Lung (tissue), 12 donors: ENCODE results near the gene EBF3. TPM values are rescaled to one million over a fixed set of nuclear protein-coding genes. Genes with fewer than 3 reads are reported as not detected.

Experiments
- ATAC-seq: fragments of 200-7000 bp; cut with Tn5 transposase; one replicate; pipeline ENCODE4 v1.9.1; 2020; ENCODE audit warnings: moderate number of reproducible peaks; ENCODE audit not compliant: insufficient read depth, low FRiP score
- DNase-seq, 3 donors: peaks; one replicate each; pipeline ENCODE4 v3.0.0-alpha.2; 2013 to 2017
- H3K27ac ChIP-seq, 2 donors: one replicate each; pipeline ENCODE4 v1.5.1; 2013; ENCODE audit warnings: mild to moderate bottlenecking in 2 of 2, moderate library complexity in 2 of 2, control low read depth in 1 of 2, inconsistent platforms in 1 of 2, low read depth in 1 of 2, low read length in 1 of 2
- H3K27me3 ChIP-seq, 3 donors: one replicate each; pipeline ENCODE4 v1.5.1; 2013; ENCODE audit warnings: low read length in 2 of 3; ENCODE audit not compliant: control insufficient read depth in 3 of 3, insufficient read depth in 3 of 3
- H3K36me3 ChIP-seq, 4 donors: one replicate each; pipeline ENCODE4 v1.5.1; 2013; ENCODE audit warnings: low read length in 4 of 4, mild to moderate bottlenecking in 1 of 4, moderate library complexity in 1 of 4; ENCODE audit not compliant: control insufficient read depth in 4 of 4, insufficient read depth in 4 of 4
- H3K4me1 ChIP-seq, 5 donors: one replicate each; pipeline ENCODE4 v1.5.1; 2013; ENCODE audit warnings: low read length in 5 of 5, mild to moderate bottlenecking in 2 of 5, moderate library complexity in 1 of 5; ENCODE audit not compliant: control insufficient read depth in 5 of 5, insufficient read depth in 5 of 5
- H3K4me3 ChIP-seq: one replicate; pipeline ENCODE4 v1.5.1; 2013; ENCODE audit warnings: mild to moderate bottlenecking, control low read depth, moderate library complexity
- H3K9ac ChIP-seq, 2 donors: one replicate each; pipeline ENCODE4 v1.5.1; 2013; ENCODE audit warnings: low read length in 2 of 2, control low read depth in 1 of 2; ENCODE audit not compliant: insufficient read depth in 1 of 2
- H3K9me3 ChIP-seq, 4 donors: one replicate each; pipeline ENCODE4 v1.5.1; 2013; ENCODE audit warnings: low read length in 3 of 4, mild to moderate bottlenecking in 1 of 4, moderate library complexity in 1 of 4; ENCODE audit not compliant: control insufficient read depth in 4 of 4, insufficient read depth in 3 of 4
- WGBS, 2 donors: extraction: QIAGEN DNeasy Blood & Tissue Kit; methylation state at CpG; one replicate each; pipeline ENCODE4 v1.1.7; 2013; 5-methylcytosine and 5-hydroxymethylcytosine counted together
- polyA plus RNA-seq, 2 donors: library from polyadenylated mRNA; stranded (reverse); fragments of 200-250 nt; gene quantifications; one replicate each; pipeline ENCODE4 v1.2.1, GENCODE V29; 2013
- total RNA-seq, 2 donors: library from RNA; depleted of rRNA in 1 of 2; stranded (reverse); fragments of >200 nt in 1 of 2; gene quantifications; one replicate each; pipeline ENCODE4 v1.2.1, GENCODE V29; 2014 to 2021
- TF ChIP-seq, protein P1 (sequence below): IDR thresholded peaks from 2 replicates; pipeline ENCODE4 v1.5.1; 2012; ENCODE audit warnings: mild to moderate bottlenecking; ENCODE audit errors: control extremely low read depth, extremely low read depth
- donor health status: control.
- donor health status: control.
- donor health status: Bipolar disorder and iron deficiency.
- donor health status: healthy.
- donor health status: DM: yes; HTN: yes; CAD: no.

Gene EBF3
- total and polyA plus RNA-seq, 4 donors = 0.06 to 1.1 (median 0.08) TPM; not detected in 1

DNA sequence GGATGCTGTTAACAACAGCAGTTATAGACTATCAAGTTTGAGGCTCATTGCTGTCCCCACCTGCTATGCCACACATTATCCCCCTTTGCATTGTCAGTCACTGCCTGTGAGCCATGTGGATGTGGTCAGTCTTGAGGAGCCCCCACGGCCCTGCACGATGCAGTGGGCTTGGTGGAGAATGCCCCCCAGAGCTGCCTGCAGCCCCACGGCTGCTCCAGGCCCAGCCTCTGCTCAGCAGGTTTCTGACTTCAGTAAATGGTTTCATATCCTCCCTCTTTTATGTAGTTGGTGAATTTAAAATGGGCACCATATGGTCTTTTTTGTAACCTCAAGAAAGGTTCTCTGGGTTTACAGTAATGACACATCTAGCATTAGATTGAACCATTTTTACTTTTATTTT lies 164.1 kb downstream of the EBF3 start:
- H3K9me3 ChIP-seq = peaks cover 0 to 12% (median 0%) of the 10 kb centered on the region in 4 donors
- peaks cover 0 to 6% (median 0%) of the 10 kb centered on the region in 5 donors for H3K4me1 ChIP-seq
- H3K27me3 ChIP-seq = no peaks in the 10 kb centered on the region
- ATAC-seq (no peak), DNase-seq (no peak)
- 74 to 84% methylated on average over 3 of the region's 3 CpGs for WGBS, 2 donors
- H3K36me3 ChIP-seq = no peaks in the 10 kb centered on the region
- TF ChIP-seq, protein P1, sequence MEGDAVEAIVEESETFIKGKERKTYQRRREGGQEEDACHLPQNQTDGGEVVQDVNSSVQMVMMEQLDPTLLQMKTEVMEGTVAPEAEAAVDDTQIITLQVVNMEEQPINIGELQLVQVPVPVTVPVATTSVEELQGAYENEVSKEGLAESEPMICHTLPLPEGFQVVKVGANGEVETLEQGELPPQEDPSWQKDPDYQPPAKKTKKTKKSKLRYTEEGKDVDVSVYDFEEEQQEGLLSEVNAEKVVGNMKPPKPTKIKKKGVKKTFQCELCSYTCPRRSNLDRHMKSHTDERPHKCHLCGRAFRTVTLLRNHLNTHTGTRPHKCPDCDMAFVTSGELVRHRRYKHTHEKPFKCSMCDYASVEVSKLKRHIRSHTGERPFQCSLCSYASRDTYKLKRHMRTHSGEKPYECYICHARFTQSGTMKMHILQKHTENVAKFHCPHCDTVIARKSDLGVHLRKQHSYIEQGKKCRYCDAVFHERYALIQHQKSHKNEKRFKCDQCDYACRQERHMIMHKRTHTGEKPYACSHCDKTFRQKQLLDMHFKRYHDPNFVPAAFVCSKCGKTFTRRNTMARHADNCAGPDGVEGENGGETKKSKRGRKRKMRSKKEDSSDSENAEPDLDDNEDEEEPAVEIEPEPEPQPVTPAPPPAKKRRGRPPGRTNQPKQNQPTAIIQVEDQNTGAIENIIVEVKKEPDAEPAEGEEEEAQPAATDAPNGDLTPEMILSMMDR = no peak
- no peak overlapping the region for H3K9ac ChIP-seq
- H3K27ac ChIP-seq = no peak overlapping the region
- H3K4me3 ChIP-seq = no peak overlapping the region

DNA sequence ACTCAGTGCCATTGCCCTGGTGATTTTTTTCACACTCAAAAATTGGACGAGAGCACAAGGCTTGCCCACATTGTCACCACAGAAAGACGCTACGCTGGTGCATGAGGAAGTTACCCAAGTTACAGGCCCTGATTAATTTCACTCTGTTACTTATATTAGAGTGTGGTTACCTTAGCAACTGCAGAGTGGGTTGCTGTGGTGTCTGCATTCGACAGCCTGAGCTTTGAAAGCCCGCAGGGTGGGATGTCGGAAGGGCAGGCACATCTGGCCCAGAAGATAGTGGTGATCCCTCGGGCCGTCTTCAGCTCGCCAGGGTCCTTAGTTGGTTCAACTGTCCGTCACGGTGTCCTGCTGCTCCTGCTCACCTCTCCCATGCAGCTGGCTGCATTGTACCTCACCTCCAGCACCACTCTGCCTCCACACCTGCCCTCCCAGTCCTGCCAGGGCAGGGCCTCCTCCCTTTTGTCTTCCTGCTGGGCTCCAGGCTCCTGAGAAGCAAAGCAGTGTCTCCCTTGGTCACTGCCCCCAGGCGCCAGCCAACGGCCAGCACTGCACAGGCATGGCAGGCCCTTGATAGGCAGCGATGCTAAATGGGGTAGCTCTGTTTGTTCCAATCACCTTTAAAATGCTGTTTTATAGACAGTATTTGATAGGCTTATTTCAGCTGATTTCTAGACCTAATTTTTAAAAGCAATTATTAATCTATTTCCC lies 167.2 kb downstream of the EBF3 start:
- Histone ChIP-seq H3K4me1 (peaks cover 0 to 6% (median 0%) of the 10 kb centered on the region in 5 donors), H3K9me3 (peaks cover 0 to 13% (median 0%) of the 10 kb centered on the region in 4 donors), H3K36me3 (no peaks in the 10 kb centered on the region), H3K9ac (no peak overlapping the region), H3K27me3 (no peaks in the 10 kb centered on the region), H3K4me3 (no peak overlapping the region), H3K27ac (no peak overlapping the region)
- DNase-seq (no peak), ATAC-seq (no peak)
- 60 to 65% methylated on average over 14 of the region's 14 CpGs for WGBS, 2 donors
- TF ChIP-seq, protein P1 = no peak

DNA sequence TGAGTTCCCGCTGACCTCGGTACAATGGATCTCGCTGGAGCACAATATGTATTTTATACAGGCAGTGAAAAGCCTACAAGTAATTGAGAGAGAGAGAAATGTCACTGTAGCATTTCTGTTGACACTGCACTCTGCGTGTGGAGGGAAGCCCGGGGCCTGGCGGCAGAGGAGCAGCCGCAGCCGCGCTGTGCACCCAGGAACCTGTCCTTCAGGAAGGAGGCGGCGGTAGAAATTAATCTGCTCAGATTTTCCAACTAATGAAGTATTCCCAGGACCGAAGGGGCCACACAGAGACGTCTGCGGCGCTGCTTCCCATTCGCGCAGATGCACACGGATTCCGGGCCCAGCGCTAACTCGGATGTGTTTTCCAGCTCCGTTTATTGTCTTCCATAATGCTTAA lies 170.1 kb downstream of the EBF3 start:
- no peak for ATAC-seq
- no peak overlapping the region for H3K9ac ChIP-seq
- H3K4me1 ChIP-seq = peaks cover 0 to 12% (median 0%) of the 10 kb centered on the region in 5 donors
- no peaks in the 10 kb centered on the region for H3K27me3 ChIP-seq
- no peaks in the 10 kb centered on the region for H3K36me3 ChIP-seq
- 91 to 92% methylated on average over 22 of the region's 22 CpGs for WGBS, 2 donors
- no peak overlapping the region for H3K4me3 ChIP-seq
- H3K9me3 ChIP-seq = peaks cover 0 to 13% (median 0%) of the 10 kb centered on the region in 4 donors
- TF ChIP-seq, protein P1 = no peak
- no peak for DNase-seq
- H3K27ac ChIP-seq = no peak overlapping the region
